ENCODE measurements around the gene UBAP2.

The UBAP2 gene

GRCh38 chr9:33884856-33885701 lies 163.6 kb downstream of the UBAP2 start:
- in situ Hi-C loops (cut with MboI; ENCODE audit: low sequenced_read_pairs), result no loop called here

- in situ Hi-C loops (cut with MboI; ENCODE audit: low sequenced_read_pairs), result no loop called here
Observed at GRCh38 chr9:33881635-33882034, 167.1 kb downstream of the UBAP2 start.

- in situ Hi-C loops (cut with MboI; ENCODE audit: low sequenced_read_pairs), result no loop called here
Observed at GRCh38 chr9:33880211-33881089, 168.2 kb downstream of the UBAP2 start.

- in situ Hi-C loops (cut with MboI; ENCODE audit: low sequenced_read_pairs), result no loop called here
Observed at GRCh38 chr9:33878691-33879366, 169.9 kb downstream of the UBAP2 start.

- in situ Hi-C loops (cut with MboI; ENCODE audit: low sequenced_read_pairs), result no loop called here
Observed at GRCh38 chr9:33877727-33878489, 170.8 kb downstream of the UBAP2 start.
